ENCODE data around the gene LZTS2. TPM values are rescaled to one million over a fixed set of nuclear protein-coding genes. Genes with fewer than 3 reads are reported as not detected.

LZTS2 gene, protein sequence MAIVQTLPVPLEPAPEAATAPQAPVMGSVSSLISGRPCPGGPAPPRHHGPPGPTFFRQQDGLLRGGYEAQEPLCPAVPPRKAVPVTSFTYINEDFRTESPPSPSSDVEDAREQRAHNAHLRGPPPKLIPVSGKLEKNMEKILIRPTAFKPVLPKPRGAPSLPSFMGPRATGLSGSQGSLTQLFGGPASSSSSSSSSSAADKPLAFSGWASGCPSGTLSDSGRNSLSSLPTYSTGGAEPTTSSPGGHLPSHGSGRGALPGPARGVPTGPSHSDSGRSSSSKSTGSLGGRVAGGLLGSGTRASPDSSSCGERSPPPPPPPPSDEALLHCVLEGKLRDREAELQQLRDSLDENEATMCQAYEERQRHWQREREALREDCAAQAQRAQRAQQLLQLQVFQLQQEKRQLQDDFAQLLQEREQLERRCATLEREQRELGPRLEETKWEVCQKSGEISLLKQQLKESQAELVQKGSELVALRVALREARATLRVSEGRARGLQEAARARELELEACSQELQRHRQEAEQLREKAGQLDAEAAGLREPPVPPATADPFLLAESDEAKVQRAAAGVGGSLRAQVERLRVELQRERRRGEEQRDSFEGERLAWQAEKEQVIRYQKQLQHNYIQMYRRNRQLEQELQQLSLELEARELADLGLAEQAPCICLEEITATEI
- total RNA-seq (2022; extraction: Qiagen RNA extraction; ENCODE audit: low read depth) = 29.2 to 46.6 TPM (median 42.6 TPM) in 5 replicates

DNA sequence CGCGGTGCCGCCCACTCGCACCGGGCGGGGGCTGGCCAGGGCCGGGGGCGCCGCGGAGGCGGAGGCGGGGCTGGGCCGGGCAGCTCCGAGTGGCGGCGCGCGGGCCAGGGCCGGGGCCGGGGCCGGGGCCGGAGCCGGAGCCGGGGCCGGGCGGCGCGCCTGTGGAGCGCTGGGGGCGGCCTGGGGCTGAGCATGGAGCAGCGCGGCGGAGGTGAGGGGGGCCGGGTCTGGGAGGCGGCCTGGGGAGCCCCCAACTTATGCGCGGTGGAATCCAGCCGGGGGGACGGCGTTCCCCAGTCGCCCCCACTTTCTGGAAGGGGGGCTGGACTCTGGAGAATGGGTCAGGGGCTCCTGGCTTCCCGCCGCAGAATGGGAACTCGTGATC lies at the start of gene LZTS2:
Gene LZTS2, plus strand, starts transcription at position 67 of the 385 bp plus-strand sequence. CDS start 2,731 bp downstream, outside the sequence.

DNA sequence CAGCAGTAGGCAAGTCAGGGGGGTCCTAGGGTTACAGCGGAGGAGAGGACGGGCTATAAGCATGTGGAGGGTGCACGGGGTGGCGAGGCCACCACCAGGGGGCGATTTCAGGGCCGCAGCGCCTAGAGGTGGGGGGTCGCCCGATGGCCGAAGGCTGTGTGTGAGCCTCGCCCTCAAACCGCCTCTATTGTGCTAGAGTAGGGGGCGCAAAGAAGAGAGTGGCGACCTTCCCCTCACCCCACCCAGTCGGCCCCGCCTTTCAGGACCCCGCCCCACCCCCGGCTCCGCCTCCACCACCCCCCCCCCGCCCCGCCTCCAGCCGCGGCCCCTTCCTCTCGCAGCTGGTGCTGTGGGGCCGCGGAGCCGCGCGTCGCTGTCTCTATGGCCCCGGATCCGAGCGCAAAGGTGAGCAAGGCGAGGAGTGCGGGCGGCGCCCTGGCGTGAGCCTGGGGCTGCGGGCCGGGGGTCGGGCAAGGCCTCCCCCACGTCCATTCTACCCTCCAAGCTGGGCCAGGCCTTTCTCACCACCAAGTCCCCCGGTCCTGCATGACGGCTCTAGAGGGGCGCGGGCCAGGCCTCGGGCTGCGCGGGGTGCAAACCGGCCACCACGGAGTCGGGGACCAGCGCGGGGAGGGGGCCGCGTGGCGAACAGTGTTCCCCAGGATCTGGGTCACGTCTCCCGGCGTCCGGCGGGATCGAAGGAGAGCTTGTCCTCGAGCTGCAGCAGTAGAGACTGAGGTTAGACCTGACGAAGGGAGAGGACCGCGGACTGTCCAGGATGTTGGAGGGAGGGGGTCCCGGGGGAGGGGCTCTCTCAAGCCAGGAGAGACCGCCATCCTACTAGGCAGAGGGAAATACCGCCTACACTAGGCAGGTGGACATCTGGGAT lies 30.2 kb upstream of the LZTS2 start, which contains the start of gene SEMA4G:
Gene SEMA4G, plus strand, starts transcription at position 318 of the 889 bp plus-strand sequence. CDS start 3,409 bp downstream, outside the sequence.

DNA sequence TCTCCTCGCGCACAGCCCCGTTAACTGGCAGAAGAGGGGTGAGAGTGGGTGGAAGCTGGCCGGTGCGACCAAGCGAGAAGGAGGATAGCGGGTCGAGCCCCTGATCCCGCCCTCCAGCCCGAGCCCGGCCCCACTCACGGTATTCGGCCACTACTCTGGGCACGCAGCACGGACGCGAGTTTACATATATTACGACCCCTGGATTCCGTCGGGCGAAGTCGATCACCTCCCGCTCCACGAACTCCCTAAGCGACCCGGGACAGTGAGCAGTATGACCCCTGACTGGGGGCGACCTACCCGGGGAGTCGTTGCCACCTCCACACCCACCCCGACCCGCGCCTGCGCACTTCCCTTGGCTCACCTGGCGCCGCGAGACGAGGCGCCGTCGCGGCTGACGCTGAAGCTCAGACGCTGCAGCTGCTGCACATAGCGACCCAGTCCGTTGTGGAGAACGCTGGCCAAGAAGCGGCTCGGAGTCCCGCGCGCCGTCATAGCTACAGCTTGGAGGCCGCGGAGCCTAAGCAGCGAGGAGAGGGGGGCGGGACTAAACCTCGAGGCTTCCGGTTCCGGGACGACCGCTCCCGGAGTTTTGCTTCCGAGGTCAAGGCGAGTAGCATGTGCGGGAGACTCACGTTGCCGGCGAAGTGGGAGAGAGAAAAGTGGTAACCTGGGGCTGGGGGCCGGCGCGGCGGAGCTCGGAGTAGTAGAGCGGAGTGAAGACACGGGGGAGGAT lies 12.5 kb upstream of the LZTS2 start, which contains the start of the genes MRPL43 and TWNK:
Gene MRPL43, minus strand, starts transcription at position 546 of the 733 bp plus-strand sequence. Its CDS starts 54 bp downstream, at position 492.
Gene TWNK, plus strand, starts transcription at position 592 of the 733 bp plus-strand sequence. CDS start 668 bp downstream, outside the sequence.

DNA sequence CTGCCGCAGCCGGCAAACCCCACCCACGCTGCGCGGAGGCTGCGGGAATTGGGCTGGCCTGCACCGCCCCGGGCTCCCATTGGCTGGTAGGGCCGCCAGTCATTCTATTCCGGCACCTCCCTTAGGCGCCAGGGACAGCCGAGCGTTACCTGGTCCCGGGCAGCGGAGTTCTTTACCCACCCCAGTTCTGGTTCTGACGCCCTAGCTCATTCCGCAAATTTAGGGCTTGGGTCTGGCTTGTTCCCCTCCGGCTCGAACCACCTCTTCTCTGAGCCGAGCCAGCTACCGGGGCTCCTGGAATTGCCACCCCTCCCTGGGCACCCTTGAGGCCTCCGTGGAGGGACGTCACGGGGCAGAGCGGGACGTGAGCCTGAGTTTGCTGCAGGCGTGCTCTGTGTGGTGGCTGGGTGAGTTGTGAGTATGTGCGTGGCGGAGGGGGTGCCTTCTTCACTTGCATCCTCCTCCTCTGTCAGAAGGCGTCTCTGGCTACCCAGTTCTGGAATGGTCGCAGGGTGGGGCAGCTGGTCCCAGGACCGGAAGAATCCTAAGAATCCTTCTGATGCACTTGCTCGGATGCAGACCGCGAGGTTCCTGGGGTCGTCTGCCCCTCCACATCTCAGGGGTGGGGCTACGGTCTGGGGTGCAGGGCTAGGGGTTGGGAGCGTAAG lies 31.7 kb downstream of the LZTS2 start, which contains the start of the genes PDZD7 and SFXN3:
Gene PDZD7, minus strand, starts transcription at position 2 of the 668 bp plus-strand sequence. CDS start 910 bp downstream, outside the sequence.
Gene SFXN3, plus strand, starts transcription at position 107 of the 668 bp plus-strand sequence. CDS start 3,461 bp downstream, outside the sequence.

Other genes with a start within 250 kb of the LZTS2 start
- 8.2 to 10.2 TPM (median 8.7 TPM) in 5 replicates for gene SLF2, start 86.8 kb upstream of the LZTS2 start, total RNA-seq (2022; extraction: Qiagen RNA extraction; ENCODE audit: low read depth)
- 7.5 to 9.3 TPM (median 8.7 TPM) in 5 replicates for gene SEMA4G, start 30.3 kb upstream of the LZTS2 start, total RNA-seq (2022; extraction: Qiagen RNA extraction; ENCODE audit: low read depth)
- 77.2 to 98.6 TPM (median 93.0 TPM) in 5 replicates for gene MRPL43, start 12.3 kb upstream of the LZTS2 start, total RNA-seq (2022; extraction: Qiagen RNA extraction; ENCODE audit: low read depth)
- gene TWNK, start 12.3 kb upstream of the LZTS2 start, total RNA-seq (2022; extraction: Qiagen RNA extraction; ENCODE audit: low read depth) = 38.5 to 44.7 TPM (median 39.8 TPM) in 5 replicates
- 0.67 to 1.3 TPM (median 0.90 TPM) in 5 replicates for gene PDZD7, start 31.3 kb downstream of the LZTS2 start, total RNA-seq (2022; extraction: Qiagen RNA extraction; ENCODE audit: low read depth)
- gene SFXN3, start 31.4 kb downstream of the LZTS2 start, total RNA-seq (2022; extraction: Qiagen RNA extraction; ENCODE audit: low read depth) = 38.1 to 53.5 TPM (median 47.1 TPM) in 5 replicates
- 2.3 to 3.1 TPM (median 2.8 TPM) in 5 replicates for gene KAZALD1, start 62.2 kb downstream of the LZTS2 start, total RNA-seq (2022; extraction: Qiagen RNA extraction; ENCODE audit: low read depth)
- not detected in 5 replicates for gene TLX1, start 131.5 kb downstream of the LZTS2 start, total RNA-seq (2022; extraction: Qiagen RNA extraction; ENCODE audit: low read depth)
- gene LBX1, start 229.7 kb downstream of the LZTS2 start, total RNA-seq (2022; extraction: Qiagen RNA extraction; ENCODE audit: low read depth) = not detected in 5 replicates